Measurements from ENCODE around the gene AMIGO1. TPM values are rescaled to one million over a fixed set of nuclear protein-coding genes. Genes with fewer than 3 reads are reported as not detected.
A peak's percentile ranks its signal among the peaks of the same experiment; 100 is the strongest.

Gene AMIGO1
- total and polyA plus RNA-seq, 10 of the 15 experiments (the other 5 are each of a cell fraction or from before 2014, with no cell fraction given) = 0.02 to 0.28 (median 0.08) TPM; not detected in 1

DNA sequence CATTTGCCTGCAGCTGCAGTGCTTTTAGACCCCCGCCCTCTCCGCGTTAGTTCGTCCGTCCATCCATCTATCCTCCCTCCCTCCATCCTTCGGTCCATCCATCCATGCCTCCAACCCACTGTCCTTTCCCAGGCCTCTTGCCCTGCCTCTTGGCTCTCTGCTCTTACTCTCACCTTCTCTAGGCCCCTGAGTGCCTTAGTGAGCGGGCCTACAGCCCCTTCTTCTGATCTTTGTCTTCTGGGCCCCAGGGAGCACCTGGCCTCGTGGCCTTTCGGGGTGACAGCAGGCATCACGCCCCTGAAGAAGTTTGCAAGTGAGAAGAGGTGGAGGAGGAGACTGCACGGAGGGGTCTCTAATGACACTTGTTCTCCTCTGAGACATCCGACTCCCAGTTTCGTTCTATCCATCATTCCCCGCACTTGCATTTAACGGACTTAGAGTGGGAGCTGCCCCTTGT lies 25.0 kb downstream of the AMIGO1 start (continued):
- TF ChIP-seq, protein P1, sequence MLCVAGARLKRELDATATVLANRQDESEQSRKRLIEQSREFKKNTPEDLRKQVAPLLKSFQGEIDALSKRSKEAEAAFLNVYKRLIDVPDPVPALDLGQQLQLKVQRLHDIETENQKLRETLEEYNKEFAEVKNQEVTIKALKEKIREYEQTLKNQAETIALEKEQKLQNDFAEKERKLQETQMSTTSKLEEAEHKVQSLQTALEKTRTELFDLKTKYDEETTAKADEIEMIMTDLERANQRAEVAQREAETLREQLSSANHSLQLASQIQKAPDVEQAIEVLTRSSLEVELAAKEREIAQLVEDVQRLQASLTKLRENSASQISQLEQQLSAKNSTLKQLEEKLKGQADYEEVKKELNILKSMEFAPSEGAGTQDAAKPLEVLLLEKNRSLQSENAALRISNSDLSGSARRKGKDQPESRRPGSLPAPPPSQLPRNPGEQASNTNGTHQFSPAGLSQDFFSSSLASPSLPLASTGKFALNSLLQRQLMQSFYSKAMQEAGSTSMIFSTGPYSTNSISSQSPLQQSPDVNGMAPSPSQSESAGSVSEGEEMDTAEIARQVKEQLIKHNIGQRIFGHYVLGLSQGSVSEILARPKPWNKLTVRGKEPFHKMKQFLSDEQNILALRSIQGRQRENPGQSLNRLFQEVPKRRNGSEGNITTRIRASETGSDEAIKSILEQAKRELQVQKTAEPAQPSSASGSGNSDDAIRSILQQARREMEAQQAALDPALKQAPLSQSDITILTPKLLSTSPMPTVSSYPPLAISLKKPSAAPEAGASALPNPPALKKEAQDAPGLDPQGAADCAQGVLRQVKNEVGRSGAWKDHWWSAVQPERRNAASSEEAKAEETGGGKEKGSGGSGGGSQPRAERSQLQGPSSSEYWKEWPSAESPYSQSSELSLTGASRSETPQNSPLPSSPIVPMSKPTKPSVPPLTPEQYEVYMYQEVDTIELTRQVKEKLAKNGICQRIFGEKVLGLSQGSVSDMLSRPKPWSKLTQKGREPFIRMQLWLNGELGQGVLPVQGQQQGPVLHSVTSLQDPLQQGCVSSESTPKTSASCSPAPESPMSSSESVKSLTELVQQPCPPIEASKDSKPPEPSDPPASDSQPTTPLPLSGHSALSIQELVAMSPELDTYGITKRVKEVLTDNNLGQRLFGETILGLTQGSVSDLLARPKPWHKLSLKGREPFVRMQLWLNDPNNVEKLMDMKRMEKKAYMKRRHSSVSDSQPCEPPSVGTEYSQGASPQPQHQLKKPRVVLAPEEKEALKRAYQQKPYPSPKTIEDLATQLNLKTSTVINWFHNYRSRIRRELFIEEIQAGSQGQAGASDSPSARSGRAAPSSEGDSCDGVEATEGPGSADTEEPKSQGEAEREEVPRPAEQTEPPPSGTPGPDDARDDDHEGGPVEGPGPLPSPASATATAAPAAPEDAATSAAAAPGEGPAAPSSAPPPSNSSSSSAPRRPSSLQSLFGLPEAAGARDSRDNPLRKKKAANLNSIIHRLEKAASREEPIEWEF (IDR thresholded peaks at IDR 0.05; ENCODE audit: insufficient replicate concordance, low read depth, low read length) = no peak
- TF ChIP-seq EP300 (IDR thresholded peaks at IDR 0.05; ENCODE audit: borderline replicate concordance in 1 of 2, control insufficient read depth in 1 of 2, low read depth in 2 of 2, low read length in 2 of 2) (0 out of 4 replicates have a peak, but pooled peaks of 1 of the 2 experiments have one; percentile 1), NFYB (IDR thresholded peaks at IDR 0.05; ENCODE audit: insufficient read depth, low read depth, low read length) (no peak), ZNF274 (IDR thresholded peaks at IDR 0.05; ENCODE audit: insufficient read depth, insufficient read length) (no peak), POLR2A (IDR thresholded peaks at IDR 0.05; ENCODE audit: low read depth, low read length) (no peak), HDGF (IDR thresholded peaks at IDR 0.05) (peak; percentile 88; the same call in 1 of the 2 replicates), MXI1 (IDR thresholded peaks at IDR 0.05; ENCODE audit: low read depth, low read length) (peak; percentile 10; the same call in 1 of the 2 replicates), GABPA (IDR thresholded peaks at IDR 0.05; ENCODE audit: low read depth) (no peak), SREBF1 (IDR thresholded peaks at IDR 0.05; ENCODE audit: low read length) (no peak), CREM (IDR thresholded peaks at IDR 0.05; ENCODE audit: low read depth) (no peak), CBFB (IDR thresholded peaks at IDR 0.05; ENCODE audit: low read depth) (no peak), TAF1 (IDR thresholded peaks at IDR 0.05; ENCODE audit: borderline replicate concordance, low read depth, low read length) (no peak), STAT3 (IDR thresholded peaks at IDR 0.05; ENCODE audit: low read depth, low read length) (no peak), ATF2 (IDR thresholded peaks at IDR 0.05; ENCODE audit: low read length) (no peak), NBN (IDR thresholded peaks at IDR 0.05) (0 out of 2 replicates have a peak, but pooled peaks have one; percentile 31)
- TF ChIP-seq, protein P2, sequence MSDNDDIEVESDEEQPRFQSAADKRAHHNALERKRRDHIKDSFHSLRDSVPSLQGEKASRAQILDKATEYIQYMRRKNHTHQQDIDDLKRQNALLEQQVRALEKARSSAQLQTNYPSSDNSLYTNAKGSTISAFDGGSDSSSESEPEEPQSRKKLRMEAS (IDR thresholded peaks at IDR 0.05; ENCODE audit: low read depth, low read length) = peak; percentile 23; the same call in 1 of the 2 replicates
